ENCODE results near the gene RTEL1. TPM values are rescaled to one million over a fixed set of nuclear protein-coding genes. Genes with fewer than 3 reads are reported as not detected.
A peak's percentile ranks its signal among the peaks of the same experiment; 100 is the strongest.

RTEL1 gene
- total RNA-seq, 1 experiment from 2014 or later, result 58.0 TPM

DNA sequence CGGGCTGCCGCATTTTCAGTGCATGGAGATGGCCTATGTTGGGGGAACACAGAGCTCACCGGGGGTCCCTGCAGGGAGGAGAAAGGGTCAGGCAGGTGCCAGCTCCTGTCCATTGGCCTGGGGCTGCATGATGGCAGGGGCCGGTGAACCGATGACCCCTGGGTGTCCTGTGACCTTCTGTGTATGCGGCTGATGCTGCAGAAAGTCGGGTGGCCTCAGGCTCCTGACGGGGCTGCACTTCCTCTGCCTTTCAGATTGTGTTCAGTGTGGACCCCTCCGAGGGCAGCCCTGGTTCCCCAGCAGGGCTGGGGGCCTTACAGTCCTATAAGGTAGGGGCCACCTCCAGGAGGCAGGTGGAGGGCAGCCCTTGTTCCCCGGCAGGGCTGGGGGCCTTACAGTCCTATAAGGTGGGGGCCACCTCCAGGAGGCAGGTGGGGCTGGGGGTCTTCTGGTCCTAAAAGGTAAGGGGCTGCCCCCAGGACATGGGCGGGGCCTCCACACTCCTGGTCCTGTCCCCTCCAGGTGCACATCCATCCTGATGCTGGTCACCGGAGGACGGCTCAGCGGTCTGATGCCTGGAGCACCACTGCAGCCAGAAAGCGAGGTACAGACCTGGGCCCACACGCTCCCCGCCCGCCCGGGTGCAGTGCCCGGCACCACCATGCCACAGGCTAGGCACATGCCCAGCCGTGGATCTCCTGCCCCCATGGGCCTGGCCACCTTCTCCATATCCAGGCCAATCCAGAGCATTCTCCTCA is 27.3 kb downstream of the RTEL1 start:
- peak overlapping the region; percentile 67 for H3K9ac ChIP-seq (ENCODE audit: low read length)
- ChIA-PET RAD21 (ENCODE audit: low non-redundant PET in 1 of 2, low total read pairs in 2 of 2, uncharacterized antibody in 2 of 2, unreplicated experiment in 2 of 2) (no interaction called here), CTCF (no interaction called here), POLR2A (no interaction called here)
- H3K9me3 ChIP-seq (ENCODE audit: control insufficient read depth in 1 of 2, insufficient read depth in 1 of 2, low read depth in 1 of 2, low read length in 2 of 2), result no peaks in the 10 kb centered on the region
- H3K27me3 ChIP-seq (ENCODE audit: insufficient read depth, low read length), result no peaks in the 10 kb centered on the region
- peaks cover 59 to 100% of the 10 kb centered on the region in 2 experiments for H3K4me1 ChIP-seq (ENCODE audit: control insufficient read depth in 1 of 2, insufficient read depth in 2 of 2, low read length in 2 of 2)
- no peak for TF ChIP-seq SRF (IDR thresholded peaks at IDR 0.05; ENCODE audit: low read depth)
- TF ChIP-seq POLR2AphosphoS5 (IDR thresholded peaks at IDR 0.05; ENCODE audit: low read depth, low read length), result 0 out of 2 replicates have a peak, but pooled peaks have one; percentile 13
- H3K4me3 ChIP-seq (replicated peaks in 1 of 2; ENCODE audit: low read depth in 1 of 2, low read length in 2 of 2), result no peak overlapping the region
- no TSS peak for BruUV-seq (replicated peaks)
- peak overlapping the region; percentile 80 for H3K4me2 ChIP-seq (ENCODE audit: low read length)
- no peak for ATAC-seq
- H4K20me1 ChIP-seq (ENCODE audit: insufficient read depth), result no peaks in the 10 kb centered on the region
- peaks cover 30% of the 10 kb centered on the region for H3K79me2 ChIP-seq (ENCODE audit: insufficient read depth, low read length)
- peak overlapping the region; percentile 100 for H3K27ac ChIP-seq (ENCODE audit: low read depth, low read length)
- H3K9me2 ChIP-seq (ENCODE audit: insufficient read depth), result no peaks in the 10 kb centered on the region
- no peak for DNase-seq (ENCODE audit: low read depth, low spot score)
- intact Hi-C loops (cut with micrococcal nuclease), result no loop called here
- H2AFZ ChIP-seq (ENCODE audit: low read depth, low read length, poor library complexity, severe bottlenecking), result no peak overlapping the region
- H3K36me3 ChIP-seq (ENCODE audit: control insufficient read depth in 1 of 2, insufficient read depth in 2 of 2, low read length in 2 of 2), result peaks cover 0 to 10% of the 10 kb centered on the region in 2 experiments; a peak in 1 of 4 replicates

DNA sequence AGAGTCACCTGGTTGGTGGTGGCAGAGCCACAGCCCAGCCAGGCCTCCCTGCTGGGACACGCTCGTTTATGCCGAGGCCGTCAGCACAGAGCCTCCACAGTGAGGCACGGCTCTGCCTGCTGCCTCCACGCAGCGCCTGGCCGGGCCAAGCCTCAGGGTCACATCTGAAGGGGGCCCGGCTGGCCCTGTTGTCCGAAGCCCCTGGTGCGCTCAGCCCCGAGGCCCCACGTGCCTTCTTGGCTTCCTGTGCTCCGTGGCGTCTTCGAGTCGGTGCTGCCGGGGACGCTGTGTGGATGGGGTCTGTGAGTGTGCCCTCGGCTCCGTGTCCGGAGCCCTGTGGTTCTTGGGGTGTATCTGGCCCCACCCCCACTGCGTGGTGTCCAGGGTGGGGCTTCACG is 28.0 kb downstream of the RTEL1 start:
- peaks cover 0 to 10% of the 10 kb centered on the region in 2 experiments; a peak in 1 of 4 replicates for H3K36me3 ChIP-seq (ENCODE audit: control insufficient read depth in 1 of 2, insufficient read depth in 2 of 2, low read length in 2 of 2)
- H3K27ac ChIP-seq (ENCODE audit: low read depth, low read length), result peak overlapping the region; percentile 100
- CTCF ChIA-PET, result no interaction called here
- no peaks in the 10 kb centered on the region for H4K20me1 ChIP-seq (ENCODE audit: insufficient read depth)
- H3K27me3 ChIP-seq (ENCODE audit: insufficient read depth, low read length), result no peaks in the 10 kb centered on the region
- no peaks in the 10 kb centered on the region for H3K9me3 ChIP-seq (ENCODE audit: control insufficient read depth in 1 of 2, insufficient read depth in 1 of 2, low read depth in 1 of 2, low read length in 2 of 2)
- intact Hi-C loops (cut with micrococcal nuclease), result no loop called here
- no peak overlapping the region for H2AFZ ChIP-seq (ENCODE audit: low read depth, low read length, poor library complexity, severe bottlenecking)
- H3K9me2 ChIP-seq (ENCODE audit: insufficient read depth), result no peaks in the 10 kb centered on the region
- POLR2A ChIA-PET, result interaction anchor here (1.0 kb wide), 1 partner anchor 28 kb away, joined by 4 read pairs; the partner anchor contains the start of gene RTEL1
- ATAC-seq (no peak), DNase-seq (ENCODE audit: low read depth, low spot score) (no peak)
- H3K9ac ChIP-seq (ENCODE audit: low read length), result peak overlapping the region; percentile 67
- RAD21 ChIA-PET (ENCODE audit: low non-redundant PET in 1 of 2, low total read pairs in 2 of 2, uncharacterized antibody in 2 of 2, unreplicated experiment in 2 of 2), result interaction anchor here in 1 of 2 experiments (1.1 kb wide), 1 partner anchor 27 kb away, joined by 4 read pairs; no protein-coding TSS in a partner anchor
- peak overlapping the region; percentile 80 for H3K4me2 ChIP-seq (ENCODE audit: low read length)
- BruUV-seq (replicated peaks), result no TSS peak
- peaks cover 30% of the 10 kb centered on the region for H3K79me2 ChIP-seq (ENCODE audit: insufficient read depth, low read length)
- H3K4me1 ChIP-seq (ENCODE audit: control insufficient read depth in 1 of 2, insufficient read depth in 2 of 2, low read length in 2 of 2), result peaks cover 65 to 100% of the 10 kb centered on the region in 2 experiments
- TF ChIP-seq POLR2AphosphoS5 (IDR thresholded peaks at IDR 0.05; ENCODE audit: low read depth, low read length), result no peak
- TF ChIP-seq EZH2phosphoT487 (IDR thresholded peaks at IDR 0.05; ENCODE audit: borderline replicate concordance), result no peak
- TF ChIP-seq MAX (IDR thresholded peaks at IDR 0.05), result no peak
- no peak for TF ChIP-seq ZFX (IDR thresholded peaks at IDR 0.05)
- TF ChIP-seq EZH2 (IDR thresholded peaks at IDR 0.05), result no peak
- TF ChIP-seq RAD21 (IDR thresholded peaks at IDR 0.05; ENCODE audit: low read depth), result no peak
- no peak for TF ChIP-seq ZNF274 (IDR thresholded peaks at IDR 0.05; ENCODE audit: low read depth, low read length)
- TF ChIP-seq CEBPB (IDR thresholded peaks at IDR 0.05; ENCODE audit: low read depth), result no peak
- TF ChIP-seq, protein P1, sequence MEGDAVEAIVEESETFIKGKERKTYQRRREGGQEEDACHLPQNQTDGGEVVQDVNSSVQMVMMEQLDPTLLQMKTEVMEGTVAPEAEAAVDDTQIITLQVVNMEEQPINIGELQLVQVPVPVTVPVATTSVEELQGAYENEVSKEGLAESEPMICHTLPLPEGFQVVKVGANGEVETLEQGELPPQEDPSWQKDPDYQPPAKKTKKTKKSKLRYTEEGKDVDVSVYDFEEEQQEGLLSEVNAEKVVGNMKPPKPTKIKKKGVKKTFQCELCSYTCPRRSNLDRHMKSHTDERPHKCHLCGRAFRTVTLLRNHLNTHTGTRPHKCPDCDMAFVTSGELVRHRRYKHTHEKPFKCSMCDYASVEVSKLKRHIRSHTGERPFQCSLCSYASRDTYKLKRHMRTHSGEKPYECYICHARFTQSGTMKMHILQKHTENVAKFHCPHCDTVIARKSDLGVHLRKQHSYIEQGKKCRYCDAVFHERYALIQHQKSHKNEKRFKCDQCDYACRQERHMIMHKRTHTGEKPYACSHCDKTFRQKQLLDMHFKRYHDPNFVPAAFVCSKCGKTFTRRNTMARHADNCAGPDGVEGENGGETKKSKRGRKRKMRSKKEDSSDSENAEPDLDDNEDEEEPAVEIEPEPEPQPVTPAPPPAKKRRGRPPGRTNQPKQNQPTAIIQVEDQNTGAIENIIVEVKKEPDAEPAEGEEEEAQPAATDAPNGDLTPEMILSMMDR (IDR thresholded peaks at IDR 0.05 in 2 of 3, conservative IDR thresholded peaks at IDR 0.05 in 1 of 3; ENCODE audit: borderline replicate concordance in 1 of 3, insufficient read depth in 1 of 3, low read depth in 2 of 3, low read length in 2 of 3), result no peak
- no peak for TF ChIP-seq JUND (IDR thresholded peaks at IDR 0.05)
- no peak for TF ChIP-seq POLR2A (IDR thresholded peaks at IDR 0.05; ENCODE audit: borderline replicate concordance, extremely low read depth, insufficient read depth, insufficient read length)
- no peak for TF ChIP-seq SRF (IDR thresholded peaks at IDR 0.05; ENCODE audit: low read depth)
- no peak for TF ChIP-seq CBX3 (IDR thresholded peaks at IDR 0.05; ENCODE audit: low read depth)
- TF ChIP-seq SP1 (IDR thresholded peaks at IDR 0.05; ENCODE audit: low read depth), result no peak
- no peak for TF ChIP-seq TCF7L2 (IDR thresholded peaks at IDR 0.05; ENCODE audit: borderline replicate concordance, extremely low read depth, insufficient read depth, insufficient read length)
- TF ChIP-seq YY1 (IDR thresholded peaks at IDR 0.05; ENCODE audit: extremely low read depth, insufficient replicate concordance, low read depth, low read length), result no peak
- TF ChIP-seq ELF1 (IDR thresholded peaks at IDR 0.05; ENCODE audit: borderline replicate concordance, low read depth), result no peak
- no peak for TF ChIP-seq SIN3A (IDR thresholded peaks at IDR 0.05; ENCODE audit: low read depth)
- TF ChIP-seq FOSL1 (IDR thresholded peaks at IDR 0.05; ENCODE audit: low read depth), result no peak
- peak overlapping the region in 1 of 2 experiments; percentile 34; a peak in 1 of 4 replicates for H3K4me3 ChIP-seq (replicated peaks in 1 of 2; ENCODE audit: low read depth in 1 of 2, low read length in 2 of 2)

All from HCT116 (cell line).